Activated CD8-positive, alpha-beta memory T cell treated with anti-CD3 and anti-CD28 coated beads for 1 hour (primary cell): ENCODE measurements around the gene CNIH3.
A peak's percentile ranks its signal among the peaks of the same experiment; 100 is the strongest.

ENCODE experiments used
- DNase-seq, 2 donors: peaks; one replicate each; pipeline ENCODE4 v3.0.0-alpha.2; 2020; ENCODE audit warnings: low read depth in 1 of 2; ENCODE audit errors: extremely low read depth in 1 of 2

CNIH3 gene

GRCh38 chr1:224640587-224640986 is 24.5 kb downstream of the CNIH3 start:
- no peak for DNase-seq

GRCh38 chr1:224641030-224641429 is 24.9 kb downstream of the CNIH3 start:
- DNase-seq = no peak

GRCh38 chr1:224643653-224644052 is 27.5 kb downstream of the CNIH3 start:
- no peak for DNase-seq

GRCh38 chr1:224644553-224645154 is 28.5 kb downstream of the CNIH3 start:
- DNase-seq = peak in 1 of 2 donors; percentile 33

GRCh38 chr1:224647449-224647848 is 31.3 kb downstream of the CNIH3 start:
- DNase-seq = no peak

- DNase-seq = no peak
Observed at GRCh38 chr1:224650290-224650689, 34.2 kb downstream of the CNIH3 start.

GRCh38 chr1:224651188-224651587 is 35.1 kb downstream of the CNIH3 start:
- no peak for DNase-seq

GRCh38 chr1:224656392-224656791 is 40.3 kb downstream of the CNIH3 start:
- DNase-seq = no peak

GRCh38 chr1:224660074-224660473 is 44.0 kb downstream of the CNIH3 start:
- DNase-seq = no peak

GRCh38 chr1:224662870-224663269 is 46.8 kb downstream of the CNIH3 start:
- DNase-seq = no peak

GRCh38 chr1:224665016-224665415 is 48.9 kb downstream of the CNIH3 start:
- DNase-seq = no peak

- no peak for DNase-seq
Observed at GRCh38 chr1:224666078-224666477, 50.0 kb downstream of the CNIH3 start.

GRCh38 chr1:224666913-224667312 is 50.8 kb downstream of the CNIH3 start:
- no peak for DNase-seq

- DNase-seq = no peak
Observed at GRCh38 chr1:224668984-224669383, 52.9 kb downstream of the CNIH3 start.

GRCh38 chr1:224669403-224669802 is 53.3 kb downstream of the CNIH3 start:
- no peak for DNase-seq

- no peak for DNase-seq
Observed at GRCh38 chr1:224670506-224670905, 54.4 kb downstream of the CNIH3 start.

GRCh38 chr1:224671076-224671475 is 55.0 kb downstream of the CNIH3 start:
- no peak for DNase-seq

- no peak for DNase-seq
Observed at GRCh38 chr1:224673141-224673540, 57.0 kb downstream of the CNIH3 start.

- no peak for DNase-seq
Observed at GRCh38 chr1:224675590-224675989, 59.5 kb downstream of the CNIH3 start.

- no peak for DNase-seq
Observed at GRCh38 chr1:224676551-224676950, 60.4 kb downstream of the CNIH3 start.

GRCh38 chr1:224678168-224678567 is 62.1 kb downstream of the CNIH3 start:
- DNase-seq = no peak

- no peak for DNase-seq
Observed at GRCh38 chr1:224679606-224680005, 63.5 kb downstream of the CNIH3 start.

GRCh38 chr1:224681816-224682215 is 65.7 kb downstream of the CNIH3 start:
- no peak for DNase-seq
